Neural cell (in vitro differentiated cells): Measurements from ENCODE around the gene ALDH4A1. TPM values are rescaled to one million over a fixed set of nuclear protein-coding genes. Genes with fewer than 3 reads are reported as not detected.

Experiments used
- H2AFZ ChIP-seq: fragments of 200-600, 300-800 bp; sonication (generic), shearing (Covaris generic); 2 replicates; pipeline ENCODE4 v1.6.0; 2014; ENCODE audit warnings: low read depth, mild to moderate bottlenecking, antibody characterized with exemption, low read length, moderate library complexity
- H3F3A ChIP-seq: fragments of 200-600 bp; shearing (Covaris generic); 2 replicates; pipeline ENCODE4 v1.6.1; 2016; ENCODE audit warnings: mild to moderate bottlenecking, moderate library complexity, mixed read lengths, antibody characterized with exemption, low read length; ENCODE audit not compliant: insufficient read depth, poor library complexity, severe bottlenecking
- H3K27ac ChIP-seq: fragments of 200-600, 300-800 bp; sonication (generic), shearing (Covaris generic); 2 replicates; pipeline ENCODE4 v1.5.1; 2014; ENCODE audit warnings: mild to moderate bottlenecking, low read length, moderate library complexity
- H3K27me3 ChIP-seq: fragments of 300-800, 200-600 bp; sonication (generic), shearing (Covaris generic); 2 replicates; pipeline ENCODE4 v1.6.0; 2014; ENCODE audit warnings: mild to moderate bottlenecking, low read depth, low read length, moderate library complexity; ENCODE audit not compliant: insufficient read depth
- H3K36me3 ChIP-seq: fragments of 300-800, 200-600 bp; sonication (generic), shearing (Covaris generic); 2 replicates; pipeline ENCODE4 v1.5.1; 2014; ENCODE audit warnings: mild to moderate bottlenecking, antibody characterized with exemption, low read length, moderate library complexity; ENCODE audit not compliant: insufficient read depth
- H3K4me2 ChIP-seq: fragments of 300-800, 200-600 bp; sonication (generic), shearing (Covaris generic); 2 replicates; pipeline ENCODE4 v1.6.0; 2014; ENCODE audit warnings: mild to moderate bottlenecking, low read length
- H3K4me3 ChIP-seq: fragments of 300-800, 200-600 bp; sonication (generic), shearing (Covaris generic); 2 replicates; pipeline ENCODE4 v1.5.1; 2014; ENCODE audit warnings: mild to moderate bottlenecking, low read length, moderate library complexity
- H3K79me2 ChIP-seq: fragments of 200-600 bp; shearing (Covaris generic); replicated peaks from 2 replicates; pipeline ENCODE4 v1.6.0; 2014; ENCODE audit warnings: mild to moderate bottlenecking, low read length, moderate library complexity; ENCODE audit not compliant: insufficient read depth
- H3K9ac ChIP-seq: fragments of 300-800, 200-600 bp; sonication (generic), shearing (Covaris generic); 2 replicates; pipeline ENCODE4 v1.6.1; 2016; ENCODE audit warnings: mild to moderate bottlenecking, low read length, mixed read lengths
- H3K9me2 ChIP-seq: fragments of 200-600 bp; shearing (Covaris generic); 2 replicates; pipeline ENCODE4 v1.6.1; 2016; ENCODE audit warnings: mild to moderate bottlenecking, low read length, mixed read lengths; ENCODE audit not compliant: insufficient read depth
- H3K9me3 ChIP-seq: fragments of 200-600, 300-800 bp; sonication (generic), shearing (Covaris generic); 2 replicates; pipeline ENCODE4 v1.6.1; 2016; ENCODE audit warnings: mild to moderate bottlenecking, mixed run types, low read length, moderate library complexity, mixed read lengths
- H4K20me1 ChIP-seq: fragments of 200-600 bp; shearing (Covaris generic); 2 replicates; pipeline ENCODE4 v1.6.1; 2016; ENCODE audit warnings: mild to moderate bottlenecking, mixed run types; ENCODE audit not compliant: insufficient read depth
- CTCF ChIP-seq: fragments of 450-650 bp; IDR thresholded peaks from 2 replicates; pipeline ENCODE4 v1.5.1; 2014; ENCODE audit warnings: antibody characterized with exemption, mild to moderate bottlenecking, moderate library complexity; ENCODE audit not compliant: poor library complexity, severe bottlenecking
- EP300 ChIP-seq: fragments of 450-650 bp; conservative IDR thresholded peaks from 2 replicates; pipeline ENCODE4 v1.6.1; 2014; ENCODE audit warnings: antibody characterized with exemption, mild to moderate bottlenecking, moderate library complexity; ENCODE audit not compliant: poor library complexity, severe bottlenecking
- EZH2 ChIP-seq: fragments of 200-600, 300-800 bp; shearing (Covaris generic), sonication (generic); IDR thresholded peaks from 2 replicates; pipeline ENCODE4 v1.6.1; 2014; ENCODE audit warnings: antibody characterized with exemption, low read length, borderline replicate concordance, mild to moderate bottlenecking; ENCODE audit not compliant: insufficient read depth, poor library complexity, severe bottlenecking
- MXI1 ChIP-seq: fragments of 450-650 bp; conservative IDR thresholded peaks from 2 replicates; pipeline ENCODE4 v1.6.1; 2014; ENCODE audit warnings: antibody characterized with exemption, mild to moderate bottlenecking; ENCODE audit not compliant: poor library complexity, severe bottlenecking
- POLR2AphosphoS5 ChIP-seq: IDR thresholded peaks from 2 replicates; pipeline ENCODE4 v1.6.1; 2012
- RAD21 ChIP-seq: fragments of 450-650 bp; conservative IDR thresholded peaks from 2 replicates; pipeline ENCODE4 v1.6.1; 2014; ENCODE audit warnings: antibody characterized with exemption, mild to moderate bottlenecking, moderate library complexity
- REST ChIP-seq: IDR thresholded peaks from 2 replicates; pipeline ENCODE4 v1.6.1; 2012; ENCODE audit warnings: borderline replicate concordance
- SMC3 ChIP-seq: fragments of 450-650 bp; conservative IDR thresholded peaks from 2 replicates; pipeline ENCODE4 v1.6.1; 2014; ENCODE audit warnings: antibody characterized with exemption, mild to moderate bottlenecking, moderate library complexity; ENCODE audit not compliant: poor library complexity
- TAF1 ChIP-seq: IDR thresholded peaks from 2 replicates; pipeline ENCODE4 v1.6.1; 2012; ENCODE audit warnings: low read depth
- polyA plus RNA-seq: library from polyadenylated mRNA; depleted of rRNA; stranded (reverse); fragments of >200 nt; gene quantifications from 2 replicates; pipeline ENCODE4 v1.2.3, GENCODE V29; 2014

Gene ALDH4A1
- polyA plus RNA-seq, 1 donor from 2014 or later: 11.0 TPM

- Histone ChIP-seq H3K9me2 (no peaks in the 10 kb centered on the region), H3K27me3 (no peaks in the 10 kb centered on the region), H3K9ac (no peak overlapping the region), H3K27ac (no peak overlapping the region), H3F3A (no peaks in the 10 kb centered on the region), H3K36me3 (no peaks in the 10 kb centered on the region), H4K20me1 (no peaks in the 10 kb centered on the region), H3K4me3 (no peak overlapping the region), H3K79me2 (no peaks in the 10 kb centered on the region), H2AFZ (no peak overlapping the region), H3K4me2 (no peak overlapping the region), H3K9me3 (no peaks in the 10 kb centered on the region)
- TF ChIP-seq EZH2 (no peak), POLR2AphosphoS5 (no peak), RAD21 (no peak), CTCF (no peak), SMC3 (no peak), TAF1 (no peak), MXI1 (no peak), REST (no peak), EP300 (no peak)
These were observed 27.8 kb downstream of the ALDH4A1 start for GRCh38 chr1:18874600-18874999.

- H3K4me3 ChIP-seq: no peak overlapping the region
- no peak overlapping the region for H3K9ac ChIP-seq
- no peak overlapping the region for H3K4me2 ChIP-seq
- TF ChIP-seq TAF1 (no peak), MXI1 (no peak), EP300 (no peak), SMC3 (no peak), POLR2AphosphoS5 (no peak), REST (no peak), EZH2 (no peak), CTCF (no peak), RAD21 (no peak)
- no peak overlapping the region for H2AFZ ChIP-seq
- no peak overlapping the region for H3K27ac ChIP-seq
- no peaks in the 10 kb centered on the region for H3K9me3 ChIP-seq
- H3K79me2 ChIP-seq: no peaks in the 10 kb centered on the region
- H3F3A ChIP-seq: no peaks in the 10 kb centered on the region
- H3K36me3 ChIP-seq: no peaks in the 10 kb centered on the region
- no peaks in the 10 kb centered on the region for H3K9me2 ChIP-seq
- no peaks in the 10 kb centered on the region for H4K20me1 ChIP-seq
- H3K27me3 ChIP-seq: no peaks in the 10 kb centered on the region
These were observed 28.3 kb downstream of the ALDH4A1 start for GRCh38 chr1:18874036-18874435.
